Endodermal cell (in vitro differentiated cells): ENCODE data around the gene DDAH1. TPM values are rescaled to one million over a fixed set of nuclear protein-coding genes. Genes with fewer than 3 reads are reported as not detected.

Experiments
- DNase-seq: peaks from one replicate; pipeline ENCODE4 v3.0.0-alpha.2; 2017
- H3K27ac ChIP-seq: 2 replicates; pipeline ENCODE4 v1.5.1; 2013; ENCODE audit warnings: mild to moderate bottlenecking, low read depth, low read length, moderate library complexity
- H3K27me3 ChIP-seq: 2 replicates; pipeline ENCODE4 v1.6.1; 2013; ENCODE audit warnings: mild to moderate bottlenecking, low read length, moderate library complexity; ENCODE audit not compliant: insufficient read depth, control insufficient read depth, poor library complexity, severe bottlenecking
- H3K36me3 ChIP-seq: 2 replicates; pipeline ENCODE4 v1.7.0; 2013; ENCODE audit warnings: mild to moderate bottlenecking, low read length, moderate library complexity; ENCODE audit not compliant: control insufficient read depth, insufficient read depth
- H3K4me1 ChIP-seq: one replicate; pipeline ENCODE4 v1.7.0; 2013; ENCODE audit warnings: low read length; ENCODE audit not compliant: control insufficient read depth, insufficient read depth
- H3K4me3 ChIP-seq: 2 replicates; pipeline ENCODE4 v1.5.1; 2013; ENCODE audit warnings: mild to moderate bottlenecking, low read length, moderate library complexity
- H3K9ac ChIP-seq: 2 replicates; pipeline ENCODE4 v1.6.1; 2013; ENCODE audit warnings: mild to moderate bottlenecking, low read length, moderate library complexity; ENCODE audit not compliant: poor library complexity, severe bottlenecking; ENCODE audit errors: extremely low read depth
- H3K9me3 ChIP-seq: 2 replicates; pipeline ENCODE4 v1.6.1; 2013; ENCODE audit warnings: mild to moderate bottlenecking, low read length, moderate library complexity; ENCODE audit not compliant: control insufficient read depth
- H3K27ac Mint-ChIP-seq: 2 replicates; pipeline ENCODE4 v1.8.0; 2020; ENCODE audit warnings: mixed read lengths
- H3K27me3 Mint-ChIP-seq: 2 replicates; pipeline ENCODE4 v1.8.0; 2021; ENCODE audit warnings: mild to moderate bottlenecking, mixed read lengths; ENCODE audit not compliant: insufficient read depth
- H3K36me3 Mint-ChIP-seq: 2 replicates; pipeline ENCODE4 v1.8.0; 2020; ENCODE audit warnings: low read depth, mixed read lengths
- H3K4me1 Mint-ChIP-seq: 2 replicates; pipeline ENCODE4 v1.8.0; 2020; ENCODE audit warnings: mixed read lengths
- H3K4me3 Mint-ChIP-seq: 2 replicates; pipeline ENCODE4 v1.8.0; 2020; ENCODE audit warnings: mild to moderate bottlenecking, moderate library complexity, mixed read lengths
- H3K9me3 Mint-ChIP-seq: 2 replicates; pipeline ENCODE4 v1.8.0; 2020; ENCODE audit warnings: mild to moderate bottlenecking, mixed read lengths
- WGBS, 2 experiments: methylation state at CpG; one replicate each; pipeline versions ENCODE4 v1.1.5 to v1.1.7; 2013; ENCODE audit warnings: missing lambda C conversion rate in 2 of 2, mixed read lengths in 1 of 2; ENCODE audit not compliant: insufficient coverage in 1 of 2, insufficient read length in 1 of 2; 5-methylcytosine and 5-hydroxymethylcytosine counted together
- total RNA-seq, 2 donors: library from RNA; stranded (reverse); fragmentation: NEBNext Ultra II Directional in 1 of 2; extraction: Animal tissue kit (Norgen Biotek cat#: 25700) in 1 of 2; gene quantifications; 2 replicates in 1 of 2; 3 replicates in 1 of 2; pipeline ENCODE4 v1.2.1, GENCODE V29; 2021
- TF ChIP-seq, protein P1 (sequence below): fragments of 200-600 bp; sonication (generic); conservative IDR thresholded peaks from 2 replicates; pipeline ENCODE4 v1.5.0; 2021; ENCODE audit warnings: antibody characterized with exemption, mild to moderate bottlenecking

The DDAH1 gene
- total RNA-seq, 2 donors from 2014 or later, result 16.3 to 22.8 TPM

DNA sequence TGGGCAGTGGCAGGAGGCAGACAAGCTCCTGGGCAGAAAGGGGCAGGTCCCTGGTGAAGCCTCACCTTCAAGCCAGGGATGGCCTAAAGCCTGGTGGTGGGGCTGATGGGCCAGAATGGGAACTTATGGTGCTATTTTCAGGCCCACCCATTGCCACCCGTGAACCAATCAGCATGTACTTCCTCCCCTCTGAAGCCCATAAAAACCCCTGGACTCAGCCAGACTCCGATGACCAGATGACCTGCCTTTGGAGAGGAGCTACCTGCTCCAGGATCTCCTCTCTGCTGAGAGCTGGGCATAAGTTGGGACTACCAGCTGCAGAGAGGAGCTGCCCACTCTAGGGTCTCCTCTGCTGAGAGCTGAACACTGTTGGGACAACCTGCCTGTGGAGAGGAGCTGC, 180.8 kb downstream of the DDAH1 start:
- Mint-ChIP-seq H3K4me1 (peaks cover 4% of the 10 kb centered on the region), H3K27me3 (no peaks in the 10 kb centered on the region), H3K9me3 (no peaks in the 10 kb centered on the region), H3K4me3 (no peak overlapping the region), H3K27ac (no peak overlapping the region), H3K36me3 (no peaks in the 10 kb centered on the region)
- Histone ChIP-seq H3K27me3 (no peaks in the 10 kb centered on the region), H3K9ac (no peak overlapping the region), H3K4me1 (no peaks in the 10 kb centered on the region), H3K36me3 (no peaks in the 10 kb centered on the region), H3K9me3 (no peaks in the 10 kb centered on the region), H3K27ac (no peak overlapping the region), H3K4me3 (no peak overlapping the region)
- TF ChIP-seq, protein P1, sequence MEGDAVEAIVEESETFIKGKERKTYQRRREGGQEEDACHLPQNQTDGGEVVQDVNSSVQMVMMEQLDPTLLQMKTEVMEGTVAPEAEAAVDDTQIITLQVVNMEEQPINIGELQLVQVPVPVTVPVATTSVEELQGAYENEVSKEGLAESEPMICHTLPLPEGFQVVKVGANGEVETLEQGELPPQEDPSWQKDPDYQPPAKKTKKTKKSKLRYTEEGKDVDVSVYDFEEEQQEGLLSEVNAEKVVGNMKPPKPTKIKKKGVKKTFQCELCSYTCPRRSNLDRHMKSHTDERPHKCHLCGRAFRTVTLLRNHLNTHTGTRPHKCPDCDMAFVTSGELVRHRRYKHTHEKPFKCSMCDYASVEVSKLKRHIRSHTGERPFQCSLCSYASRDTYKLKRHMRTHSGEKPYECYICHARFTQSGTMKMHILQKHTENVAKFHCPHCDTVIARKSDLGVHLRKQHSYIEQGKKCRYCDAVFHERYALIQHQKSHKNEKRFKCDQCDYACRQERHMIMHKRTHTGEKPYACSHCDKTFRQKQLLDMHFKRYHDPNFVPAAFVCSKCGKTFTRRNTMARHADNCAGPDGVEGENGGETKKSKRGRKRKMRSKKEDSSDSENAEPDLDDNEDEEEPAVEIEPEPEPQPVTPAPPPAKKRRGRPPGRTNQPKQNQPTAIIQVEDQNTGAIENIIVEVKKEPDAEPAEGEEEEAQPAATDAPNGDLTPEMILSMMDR, result no peak
- WGBS, 2 experiments, result 83 to 90% methylated on average over 2 of the region's 2 CpGs
- no peak for DNase-seq

DNA sequence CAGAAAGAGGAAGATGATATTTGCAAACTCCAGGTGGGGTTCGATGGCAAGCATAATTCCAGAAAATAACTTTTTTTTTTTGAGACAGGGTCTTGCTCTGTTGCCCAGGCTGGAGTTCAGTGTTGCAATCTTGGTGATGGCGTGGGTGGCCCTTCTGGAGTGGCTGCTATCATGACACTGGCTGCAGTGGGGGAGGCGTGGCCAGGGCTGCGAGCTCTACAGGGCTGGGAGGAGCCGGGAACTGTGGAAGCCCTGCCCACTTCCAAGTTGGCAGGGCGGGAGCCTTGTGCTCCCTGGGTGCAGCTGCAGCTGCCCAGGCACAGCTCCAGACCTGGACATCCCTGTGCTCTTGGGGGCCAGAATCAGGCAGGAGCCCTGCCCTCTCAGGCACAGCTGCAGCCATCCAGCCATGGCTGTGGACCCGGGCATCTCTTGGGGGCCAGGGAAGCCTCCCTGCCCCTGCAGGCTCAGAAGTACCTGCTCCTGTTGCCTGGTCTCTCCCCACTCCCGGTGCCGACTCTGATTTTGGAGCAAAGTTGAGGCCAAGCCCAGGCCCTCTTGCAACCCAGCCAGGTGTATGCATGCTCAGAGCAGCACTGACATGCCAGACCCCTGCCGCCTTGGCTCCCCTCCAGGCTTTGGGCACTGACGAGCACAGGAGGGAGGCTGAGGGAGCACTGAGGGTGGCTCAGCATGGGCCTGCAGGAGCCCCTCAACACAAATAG, 181.3 kb downstream of the DDAH1 start:
- no peaks in the 10 kb centered on the region for H3K27me3 Mint-ChIP-seq
- no peaks in the 10 kb centered on the region for H3K9me3 Mint-ChIP-seq
- DNase-seq, result peak; percentile 69
- H3K4me1 ChIP-seq, result no peaks in the 10 kb centered on the region
- no peaks in the 10 kb centered on the region for H3K9me3 ChIP-seq
- H3K36me3 ChIP-seq, result no peaks in the 10 kb centered on the region
- H3K9ac ChIP-seq, result no peak overlapping the region
- 92 to 93% methylated on average over 5 to 11 of the region's 11 CpGs for WGBS, 2 experiments
- no peaks in the 10 kb centered on the region for H3K27me3 ChIP-seq
- no peak overlapping the region for H3K27ac Mint-ChIP-seq
- TF ChIP-seq, protein P1, result no peak
- peaks cover 4% of the 10 kb centered on the region for H3K4me1 Mint-ChIP-seq
- no peak overlapping the region for H3K4me3 ChIP-seq
- no peaks in the 10 kb centered on the region for H3K36me3 Mint-ChIP-seq
- H3K4me3 Mint-ChIP-seq, result no peak overlapping the region
- H3K27ac ChIP-seq, result no peak overlapping the region

DNA sequence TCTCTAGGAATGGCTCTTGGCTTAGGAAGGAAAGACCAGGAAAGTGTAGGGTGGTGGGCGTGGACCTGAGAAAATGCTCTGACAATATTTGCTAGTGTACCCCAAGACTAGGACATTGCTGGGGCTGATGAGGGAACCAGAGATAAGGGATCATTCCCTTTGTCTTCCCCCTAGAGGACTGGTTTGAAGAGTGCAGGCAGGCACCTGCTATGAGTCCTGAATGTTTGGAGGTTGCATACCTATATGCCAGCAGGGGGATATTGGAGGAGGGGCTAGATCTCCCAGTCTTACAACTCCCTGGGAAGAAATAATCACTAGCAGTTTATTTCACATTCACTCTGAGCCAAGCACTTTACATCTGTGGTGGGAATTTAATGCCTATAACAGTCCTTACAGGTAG, 182.5 kb downstream of the DDAH1 start:
- no peak overlapping the region for H3K4me3 Mint-ChIP-seq
- no peak overlapping the region for H3K9ac ChIP-seq
- no peaks in the 10 kb centered on the region for H3K9me3 Mint-ChIP-seq
- no peaks in the 10 kb centered on the region for H3K36me3 ChIP-seq
- H3K27me3 Mint-ChIP-seq, result no peaks in the 10 kb centered on the region
- DNase-seq, result peak; percentile 78
- H3K27ac Mint-ChIP-seq, result no peak overlapping the region
- 68 to 100% methylated on average over 1 of the region's 1 CpG for whole genome bisulfite sequencing, 2 experiments
- no peak overlapping the region for H3K27ac ChIP-seq
- TF ChIP-seq, protein P1, result peak; percentile 76
- H3K4me3 ChIP-seq, result no peak overlapping the region
- no peaks in the 10 kb centered on the region for H3K27me3 ChIP-seq
- H3K36me3 Mint-ChIP-seq, result no peaks in the 10 kb centered on the region
- peaks cover 4% of the 10 kb centered on the region for H3K4me1 Mint-ChIP-seq
- no peaks in the 10 kb centered on the region for H3K4me1 ChIP-seq
- no peaks in the 10 kb centered on the region for H3K9me3 ChIP-seq
